OCI-LY7 (cell line): Measurements from ENCODE around the gene AXIN2. TPM values are rescaled to one million over a fixed set of nuclear protein-coding genes. Genes with fewer than 3 reads are reported as not detected.

Experiments
- BruUV-seq: library from RNA; stranded (reverse); fragments of 400-500 nt; replicated peaks from 2 replicates; lab custom pipeline; 2021; lab: Mats Ljungman, UMichigan
- CTCF ChIA-PET: fragments of 300-600 bp; sonication (Branson Sonifier 250); formaldehyde crosslinking; loops from one replicate; lab custom pipeline; 2022; ENCODE audit warnings: antibody characterized with exemption; ENCODE audit not compliant: unreplicated experiment; lab: Charles Lee
- POLR2A ChIA-PET: fragments of 300-600 bp; sonication (Branson Sonifier 250); formaldehyde crosslinking; loops from one replicate; lab custom pipeline; 2022; ENCODE audit warnings: antibody characterized with exemption; lab: Charles Lee
- DNase-seq: peaks from one replicate; pipeline ENCODE4 v3.0.0-alpha.2; 2015; ENCODE audit warnings: low spot score
- H2AFZ ChIP-seq: fragments of 200-600 bp; sonication (generic), shearing (Covaris generic); 2 replicates; pipeline ENCODE4 v1.6.1; 2014; ENCODE audit warnings: mild to moderate bottlenecking, antibody characterized with exemption, low read length, moderate library complexity
- H3K27ac ChIP-seq: fragments of 200-600 bp; sonication (generic); 2 replicates; pipeline ENCODE4 v1.5.1; 2014; ENCODE audit warnings: mixed run types, low read depth, mild to moderate bottlenecking, moderate library complexity, low read length, inconsistent platforms; ENCODE audit not compliant: poor library complexity, severe bottlenecking
- H3K36me3 ChIP-seq: fragments of 200-600 bp; sonication (generic); 2 replicates; pipeline ENCODE4 v1.6.1; 2014; ENCODE audit warnings: mild to moderate bottlenecking, antibody characterized with exemption, low read length, moderate library complexity, mixed read lengths; ENCODE audit not compliant: insufficient read depth
- H3K4me1 ChIP-seq: fragments of 200-600 bp; sonication (generic); 2 replicates; pipeline ENCODE4 v1.5.1; 2014; ENCODE audit warnings: mild to moderate bottlenecking, low read length; ENCODE audit not compliant: insufficient read depth, poor library complexity, severe bottlenecking
- H3K4me2 ChIP-seq: fragments of 200-600 bp; sonication (generic); 2 replicates; pipeline ENCODE4 v1.6.1; 2014; ENCODE audit warnings: mild to moderate bottlenecking, low read length
- H3K4me3 ChIP-seq: fragments of 200-600 bp; sonication (generic); 2 replicates; pipeline ENCODE4 v1.5.1; 2014; ENCODE audit warnings: mild to moderate bottlenecking, low read depth, low read length; ENCODE audit not compliant: poor library complexity, severe bottlenecking
- H3K79me2 ChIP-seq: fragments of 200-600 bp; sonication (generic); 2 replicates; pipeline ENCODE4 v1.6.1; 2016; ENCODE audit warnings: low read depth, mild to moderate bottlenecking, low read length, moderate library complexity, mixed read lengths; ENCODE audit not compliant: insufficient read depth
- H3K9me2 ChIP-seq: fragments of 200-600 bp; sonication (generic); 2 replicates; pipeline ENCODE4 v1.6.1; 2016; ENCODE audit warnings: mild to moderate bottlenecking, low read length, mixed read lengths; ENCODE audit not compliant: insufficient read depth
- H3K9me3 ChIP-seq: fragments of 200-600 bp; sonication (generic); 2 replicates; pipeline ENCODE4 v1.6.1; 2014; ENCODE audit warnings: mild to moderate bottlenecking, mixed run types, low read length, mixed read lengths
- H4K20me1 ChIP-seq: fragments of 200-600 bp; sonication (generic); 2 replicates; pipeline ENCODE4 v1.6.1; 2014; ENCODE audit warnings: mild to moderate bottlenecking, antibody characterized with exemption, low read length, moderate library complexity, mixed read lengths; ENCODE audit not compliant: insufficient read depth
- CTCF ChIP-seq: fragments of 200-600 bp; sonication (generic); conservative IDR thresholded peaks from 2 replicates; pipeline ENCODE4 v1.5.1; 2014; ENCODE audit warnings: mild to moderate bottlenecking, antibody characterized with exemption, low read length, moderate library complexity, mixed read lengths
- EZH2phosphoT487 ChIP-seq: fragments of 200-600 bp; sonication (generic); IDR thresholded peaks from 2 replicates; pipeline ENCODE4 v1.6.1; 2018; ENCODE audit warnings: low read depth, borderline replicate concordance, mild to moderate bottlenecking, mixed run types, antibody characterized with exemption, low read length, moderate library complexity, mixed read lengths
- intact Hi-C: fragments of 100-400 bp; cut with micrococcal nuclease; formaldehyde crosslinking; loops from one replicate; pipeline ENCODE4 v1.10.0; 2022; ENCODE audit not compliant: unreplicated experiment
- total RNA-seq, 2 experiments: library from RNA; depleted of rRNA in 1 of 2; stranded (reverse); fragments of >200 nt in 1 of 2; shearing (Covaris generic) in 1 of 2; gene quantifications; 2 replicates each; pipeline ENCODE4 v1.2.3, GENCODE V29; 2014 to 2022

Gene AXIN2
- total RNA-seq, 2 experiments from 2014 or later = 8.5 TPM

- Histone ChIP-seq H3K9me2 (no peaks in the 10 kb centered on the region), H3K36me3 (no peaks in the 10 kb centered on the region), H3K4me1 (no peaks in the 10 kb centered on the region), H4K20me1 (no peaks in the 10 kb centered on the region), H2AFZ (no peak overlapping the region), H3K4me2 (no peak overlapping the region), H3K27ac (no peak overlapping the region), H3K79me2 (no peaks in the 10 kb centered on the region), H3K4me3 (no peak overlapping the region), H3K9me3 (no peaks in the 10 kb centered on the region)
- CTCF ChIA-PET = no interaction called here
- no TSS peak for BruUV-seq
- intact Hi-C loops = no loop called here
- DNase-seq = no peak
- POLR2A ChIA-PET = no interaction called here
- TF ChIP-seq CTCF (no peak), EZH2phosphoT487 (no peak)
These were observed 57.3 kb downstream of the AXIN2 start for GRCh38 chr17:65504141-65504540.

- no peaks in the 10 kb centered on the region for H3K79me2 ChIP-seq
- no peak overlapping the region for H3K27ac ChIP-seq
- H3K4me3 ChIP-seq = no peak overlapping the region
- no peak overlapping the region for H2AFZ ChIP-seq
- CTCF ChIA-PET = no interaction called here
- no peak overlapping the region for H3K4me2 ChIP-seq
- DNase-seq = no peak
- no peaks in the 10 kb centered on the region for H3K9me3 ChIP-seq
- H3K36me3 ChIP-seq = no peaks in the 10 kb centered on the region
- intact Hi-C loops = no loop called here
- no peaks in the 10 kb centered on the region for H3K9me2 ChIP-seq
- TF ChIP-seq CTCF (no peak), EZH2phosphoT487 (no peak)
- POLR2A ChIA-PET = no interaction called here
- H4K20me1 ChIP-seq = no peaks in the 10 kb centered on the region
- no TSS peak for BruUV-seq
- H3K4me1 ChIP-seq = no peaks in the 10 kb centered on the region
These were observed 57.9 kb downstream of the AXIN2 start for GRCh38 chr17:65503557-65503956.

GRCh38 chr17:65498816-65499215 is 62.6 kb downstream of the AXIN2 start:
- no peaks in the 10 kb centered on the region for H3K9me3 ChIP-seq
- no peak for DNase-seq
- no peak overlapping the region for H2AFZ ChIP-seq
- H3K4me1 ChIP-seq = no peaks in the 10 kb centered on the region
- H4K20me1 ChIP-seq = no peaks in the 10 kb centered on the region
- no peak overlapping the region for H3K4me3 ChIP-seq
- TF ChIP-seq EZH2phosphoT487 (no peak), CTCF (no peak)
- H3K4me2 ChIP-seq = no peak overlapping the region
- intact Hi-C loops = no loop called here
- no peaks in the 10 kb centered on the region for H3K36me3 ChIP-seq
- H3K27ac ChIP-seq = no peak overlapping the region
- ChIA-PET POLR2A (no interaction called here), CTCF (no interaction called here)
- no peaks in the 10 kb centered on the region for H3K9me2 ChIP-seq
- H3K79me2 ChIP-seq = no peaks in the 10 kb centered on the region
- BruUV-seq = no TSS peak
